ENCODE data around the gene PHACTR4.
"Not testable (repeated sequence)": the region's sequence is repeated elsewhere in the genome, so short reads cannot be mapped to it uniquely, and the experiment has no call there.

PHACTR4 gene

GRCh38 chr1:28353248-28353810, 16.2 kb upstream of the PHACTR4 start:
- not testable (repeated sequence) for H3K4me3 ChIP-seq (ENCODE audit: low read depth, low read length); H3K27ac ChIP-seq (ENCODE audit: extremely low read depth, low read depth, low read length); H3K4me1 ChIP-seq (ENCODE audit: control insufficient read depth, insufficient read depth, low read length); H3K36me3 ChIP-seq (ENCODE audit: control insufficient read depth in 2 of 2, insufficient read depth in 1 of 2, low read length in 2 of 2); H3K9me3 ChIP-seq (ENCODE audit: control insufficient read depth, insufficient read depth, low read depth, low read length)
- CTCF ChIA-PET = interaction anchor here (0.6 to 2.3 kb wide), 6 partner anchors 13 to 908 kb away, joined by 3 to 22 read pairs (median 3); no protein-coding TSS in a partner anchor
- POLR2A ChIA-PET = interaction anchor here (0.6 to 1.3 kb wide), 3 partner anchors 16 to 94 kb away, joined by 5 to 6 read pairs (median 5); partner anchors contain the start of genes PHACTR4 and SESN2

- no peaks in the 10 kb centered on the region for H3K9me3 ChIP-seq (ENCODE audit: control insufficient read depth, insufficient read depth, low read depth, low read length)
- TF ChIP-seq ZNF529 (tag by site-specific recombination; IDR thresholded peaks at IDR 0.05; ENCODE audit: insufficient replicate concordance) (no peak), OSR2 (tag by site-specific recombination; IDR thresholded peaks at IDR 0.05) (no peak), ZNF280C (tag by site-specific recombination; IDR thresholded peaks at IDR 0.05) (no peak), HOXC10 (CRISPR knock-in tag; IDR thresholded peaks at IDR 0.05) (no peak), ZNF280D (tag by site-specific recombination; IDR thresholded peaks at IDR 0.05) (no peak), ZNF354C (tag by site-specific recombination; IDR thresholded peaks at IDR 0.05; ENCODE audit: borderline replicate concordance, low read depth) (no peak), ZNF624 (tag by site-specific recombination; IDR thresholded peaks at IDR 0.05) (no peak)
- POLR2A ChIA-PET = interaction anchor here (1.1 to 1.3 kb wide), 2 partner anchors 15 to 95 kb away, joined by 5 read pairs; partner anchors contain the start of genes PHACTR4 and SESN2
- H3K36me3 ChIP-seq (ENCODE audit: control insufficient read depth in 2 of 2, insufficient read depth in 1 of 2, low read length in 2 of 2) = no peaks in the 10 kb centered on the region
- H3K4me3 ChIP-seq (ENCODE audit: low read depth, low read length) = no peak overlapping the region
- no peaks in the 10 kb centered on the region for H3K4me1 ChIP-seq (ENCODE audit: control insufficient read depth, insufficient read depth, low read length)
- H3K27ac ChIP-seq (ENCODE audit: extremely low read depth, low read depth, low read length) = no peak overlapping the region
- CTCF ChIA-PET = interaction anchor here (0.6 to 2.3 kb wide), 6 partner anchors 13 to 523 kb away, joined by 3 to 22 read pairs (median 4); no protein-coding TSS in a partner anchor
These were observed 15.4 kb upstream of the PHACTR4 start for GRCh38 chr1:28354121-28354520.

GRCh38 chr1:28358716-28359115, 10.8 kb upstream of the PHACTR4 start:
- CTCF ChIA-PET = interaction anchor here (0.5 to 3.4 kb wide), 13 partner anchors 10 to 246 kb away, joined by 3 to 31 read pairs (median 4); partner anchors contain the start of gene PHACTR4
- Histone ChIP-seq H3K9me3 (ENCODE audit: control insufficient read depth, insufficient read depth, low read depth, low read length) (no peaks in the 10 kb centered on the region), H3K4me3 (ENCODE audit: low read depth, low read length) (no peak overlapping the region), H3K27ac (ENCODE audit: extremely low read depth, low read depth, low read length) (no peak overlapping the region), H3K36me3 (ENCODE audit: control insufficient read depth in 2 of 2, insufficient read depth in 1 of 2, low read length in 2 of 2) (no peaks in the 10 kb centered on the region), H3K4me1 (ENCODE audit: control insufficient read depth, insufficient read depth, low read length) (no peaks in the 10 kb centered on the region)
- POLR2A ChIA-PET = interaction anchor here (0.6 to 1.7 kb wide), 4 partner anchors 99 to 196 kb away, joined by 3 to 5 read pairs (median 3); partner anchors contain the start of gene SESN2
- no peak for TF ChIP-seq SP3 (tag by site-specific recombination; IDR thresholded peaks at IDR 0.05)
- no peak for TF ChIP-seq BCL11A (tag by site-specific recombination; IDR thresholded peaks at IDR 0.05; ENCODE audit: low read depth)
- TF ChIP-seq ZNF843 (tag by site-specific recombination; IDR thresholded peaks at IDR 0.05) = no peak
- no peak for TF ChIP-seq ATF2 (tag by site-specific recombination; IDR thresholded peaks at IDR 0.05; ENCODE audit: low read depth)
- no peak for TF ChIP-seq ZNF140 (tag by site-specific recombination; IDR thresholded peaks at IDR 0.05)
- no peak for TF ChIP-seq HOXA7 (CRISPR knock-in tag; IDR thresholded peaks at IDR 0.05; ENCODE audit: borderline replicate concordance)
- no peak for TF ChIP-seq MZF1 (tag by site-specific recombination; IDR thresholded peaks at IDR 0.05; ENCODE audit: borderline replicate concordance)
- no peak for TF ChIP-seq TSHZ1 (tag by site-specific recombination; IDR thresholded peaks at IDR 0.05; ENCODE audit: borderline replicate concordance)
- TF ChIP-seq WT1 (tag by site-specific recombination; IDR thresholded peaks at IDR 0.05) = no peak
- no peak for TF ChIP-seq ZNF26 (tag by site-specific recombination; IDR thresholded peaks at IDR 0.05)
- TF ChIP-seq ZNF530 (tag by site-specific recombination; IDR thresholded peaks at IDR 0.05; ENCODE audit: low read depth) = no peak

Data from HEK293 (cell line).